Fibroblast of upper back skin (primary cell): Measurements from ENCODE around the gene MED12L.
"Not testable (repeated sequence)": the region's sequence is repeated elsewhere in the genome, so short reads cannot be mapped to it uniquely, and the experiment has no call there.

Source experiments
- DNase-seq: peaks from one replicate; pipeline ENCODE4 v3.0.0-alpha.2; 2013

MED12L gene

GRCh38 chr3:151145713-151146070 is 60.2 kb downstream of the MED12L start:
- no peak for DNase-seq

GRCh38 chr3:151146071-151146730 is 60.7 kb downstream of the MED12L start:
- DNase-seq = peak; percentile 75

- DNase-seq = no peak
Measured at GRCh38 chr3:151146731-151147091, 61.2 kb downstream of the MED12L start.

- no peak for DNase-seq
Measured at GRCh38 chr3:151147299-151147698, 61.8 kb downstream of the MED12L start.

GRCh38 chr3:151152455-151153079 is 67.1 kb downstream of the MED12L start:
- no peak for DNase-seq

- no peak for DNase-seq
Measured at GRCh38 chr3:151154566-151154965, 69.1 kb downstream of the MED12L start.

GRCh38 chr3:151155409-151156128 is 70.1 kb downstream of the MED12L start:
- DNase-seq = no peak

- peak; percentile 66 for DNase-seq
Measured at GRCh38 chr3:151156618-151157216, 71.3 kb downstream of the MED12L start.

- DNase-seq = no peak
Measured at GRCh38 chr3:151159806-151160205, 74.3 kb downstream of the MED12L start.

- DNase-seq = no peak
Measured at GRCh38 chr3:151165226-151165625, 79.8 kb downstream of the MED12L start.

- no peak for DNase-seq
Measured at GRCh38 chr3:151166161-151166560, 80.7 kb downstream of the MED12L start.

- DNase-seq = peak; percentile 75
Measured at GRCh38 chr3:151168269-151169094, 83.0 kb downstream of the MED12L start.

- DNase-seq = no peak
Measured at GRCh38 chr3:151169262-151169947, 83.9 kb downstream of the MED12L start.

- not testable (repeated sequence) for DNase-seq
Measured at GRCh38 chr3:151169948-151170679, 84.7 kb downstream of the MED12L start.

GRCh38 chr3:151171145-151171757 is 85.8 kb downstream of the MED12L start:
- no peak for DNase-seq

- DNase-seq = no peak
Measured at GRCh38 chr3:151174351-151174750, 88.9 kb downstream of the MED12L start.

- DNase-seq = no peak
Measured at GRCh38 chr3:151175952-151176351, 90.5 kb downstream of the MED12L start.

GRCh38 chr3:151178208-151178845 is 92.9 kb downstream of the MED12L start:
- DNase-seq = no peak

- DNase-seq = no peak
Measured at GRCh38 chr3:151182349-151183079, 97.0 kb downstream of the MED12L start.

- no peak for DNase-seq
Measured at GRCh38 chr3:151183265-151183671, 97.8 kb downstream of the MED12L start.
